Stimulated activated CD4-positive, alpha-beta T cell treated with anti-CD3 and anti-CD28 coated beads, Interleukin-4, amount 100 ng/mL, for 48 hours (primary cell): ENCODE data around the gene FAM210A.
A peak's percentile ranks its signal among the peaks of the same experiment; 100 is the strongest.
"Not testable (repeated sequence)": the region's sequence is repeated elsewhere in the genome, so short reads cannot be mapped to it uniquely, and the experiment has no call there.

Experiments
- DNase-seq, 2 donors: peaks; one replicate each; pipeline ENCODE4 v3.0.0-alpha.2; 2020; ENCODE audit warnings: low read depth in 2 of 2

Gene FAM210A, protein sequence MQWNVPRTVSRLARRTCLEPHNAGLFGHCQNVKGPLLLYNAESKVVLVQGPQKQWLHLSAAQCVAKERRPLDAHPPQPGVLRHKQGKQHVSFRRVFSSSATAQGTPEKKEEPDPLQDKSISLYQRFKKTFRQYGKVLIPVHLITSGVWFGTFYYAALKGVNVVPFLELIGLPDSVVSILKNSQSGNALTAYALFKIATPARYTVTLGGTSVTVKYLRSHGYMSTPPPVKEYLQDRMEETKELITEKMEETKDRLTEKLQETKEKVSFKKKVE

DNA sequence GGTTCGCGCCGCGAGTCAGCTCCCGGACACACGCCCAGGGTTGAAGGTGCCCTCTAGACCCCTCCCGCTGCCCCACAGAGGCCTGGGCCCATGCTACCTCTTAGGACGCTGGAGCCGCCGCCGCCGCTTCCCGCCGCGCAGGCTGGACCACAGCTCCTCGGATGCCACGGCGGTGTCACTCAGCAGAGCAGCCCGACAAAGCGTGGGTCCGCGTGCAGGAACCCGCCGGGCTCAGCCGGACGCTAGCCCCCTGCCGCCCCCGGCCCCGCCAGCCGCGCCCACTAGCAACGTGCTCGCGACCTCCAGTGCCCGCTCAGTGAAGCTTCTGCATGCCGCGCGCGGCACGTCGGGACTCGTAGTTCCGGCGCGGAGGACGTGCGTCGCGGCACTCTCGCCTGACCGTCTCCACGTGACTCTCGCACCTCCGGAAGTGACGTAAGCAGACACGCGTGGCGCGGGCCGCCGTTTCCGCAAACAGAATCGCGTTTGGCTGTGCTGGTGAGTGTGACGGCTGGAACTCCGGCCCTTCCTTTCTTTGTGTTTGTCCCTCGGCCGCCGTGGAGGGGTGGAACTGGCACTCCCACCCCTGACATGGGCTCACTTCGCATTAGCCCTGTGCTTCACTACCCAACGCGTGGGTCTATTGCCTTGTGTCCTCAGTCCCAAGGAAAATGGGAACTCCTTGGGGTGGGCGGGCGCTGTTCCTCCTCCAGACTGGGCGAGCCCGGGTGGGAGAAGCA, at the start of gene FAM210A, which contains the start of gene RNMT:
Gene FAM210A, minus strand, starts transcription at position 327 of the 740 bp plus-strand sequence. CDS start 44,481 bp downstream, outside the sequence.
Gene RNMT, plus strand, starts transcription at position 442 of the 740 bp plus-strand sequence. CDS start 4,845 bp downstream, outside the sequence.
- DNase-seq, result peak; percentile 91 to 92

DNA sequence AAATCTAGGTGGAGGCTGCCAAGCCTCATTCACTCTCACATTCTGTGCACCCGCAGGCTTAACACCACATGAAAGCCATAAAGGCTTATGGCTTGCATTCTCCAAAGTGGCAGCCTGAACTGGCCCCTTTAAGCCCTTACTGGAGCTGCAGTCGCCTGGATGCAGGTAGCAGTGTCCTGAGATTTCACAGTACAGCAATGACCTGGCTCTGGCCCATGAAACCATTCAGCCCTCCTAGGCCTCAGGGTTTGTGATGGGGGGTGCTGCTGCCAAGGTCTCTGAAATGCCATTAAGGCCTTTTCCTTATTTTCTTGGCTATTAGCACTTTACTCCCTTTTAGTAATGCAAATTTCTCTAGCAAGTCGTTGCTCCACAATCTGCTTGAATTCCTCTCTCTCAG, 48.7 kb upstream of the FAM210A start:
- DNase-seq, result no peak

DNA sequence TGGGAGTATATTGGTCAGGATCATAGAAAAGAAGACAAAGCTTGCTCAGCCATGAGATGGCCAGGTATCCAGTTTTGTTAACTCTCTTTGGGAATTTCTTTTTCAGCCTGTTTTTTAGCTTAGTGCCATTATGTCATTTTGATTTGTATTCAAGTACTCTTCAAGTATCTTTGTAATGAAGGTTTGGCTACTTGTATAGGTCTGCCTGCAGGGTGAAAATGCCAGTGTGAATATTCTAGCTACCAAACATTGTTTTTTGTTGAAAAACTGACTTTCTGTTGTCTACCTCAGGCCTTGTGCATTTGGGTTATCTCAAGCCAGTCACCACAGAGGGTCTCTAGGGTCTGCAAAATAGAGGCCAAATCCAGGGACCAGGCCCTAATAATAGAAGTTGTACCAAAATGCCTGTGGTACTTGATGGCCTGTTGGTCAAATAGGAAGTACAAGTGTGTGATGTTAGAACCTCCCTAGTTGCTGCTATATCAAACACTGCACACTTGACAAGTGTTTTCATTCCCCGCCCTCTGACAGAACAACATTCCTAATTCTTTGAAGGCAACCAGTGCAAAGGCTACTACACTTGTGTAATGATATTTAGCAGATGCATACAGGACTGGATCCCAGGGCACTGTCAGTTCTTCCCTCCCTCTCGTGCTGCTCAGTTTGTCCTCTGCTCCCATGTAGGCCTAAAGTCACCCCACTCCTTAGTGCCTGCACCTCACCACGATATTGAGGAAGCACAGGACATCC, 36.5 kb upstream of the FAM210A start:
- no peak for DNase-seq

DNA sequence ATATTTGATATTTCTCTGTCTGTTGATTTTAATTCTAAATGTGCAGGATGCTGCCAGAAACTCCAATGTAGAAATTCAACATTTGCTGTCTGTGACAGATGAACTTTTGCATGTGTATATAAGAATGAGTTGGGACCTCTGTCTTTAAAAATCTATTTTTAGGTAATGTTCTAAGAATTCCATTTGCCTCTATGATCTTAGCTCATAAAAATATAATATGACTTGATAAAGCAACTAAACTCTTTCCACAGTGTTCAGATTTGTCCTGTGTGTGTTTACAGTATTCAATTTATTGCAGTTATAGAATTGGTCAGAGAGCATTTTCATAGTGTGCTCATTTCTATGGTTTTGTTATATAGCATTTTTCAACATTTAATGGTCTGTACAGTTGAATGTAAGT, 33.7 kb upstream of the FAM210A start:
- no peak for DNase-seq

DNA sequence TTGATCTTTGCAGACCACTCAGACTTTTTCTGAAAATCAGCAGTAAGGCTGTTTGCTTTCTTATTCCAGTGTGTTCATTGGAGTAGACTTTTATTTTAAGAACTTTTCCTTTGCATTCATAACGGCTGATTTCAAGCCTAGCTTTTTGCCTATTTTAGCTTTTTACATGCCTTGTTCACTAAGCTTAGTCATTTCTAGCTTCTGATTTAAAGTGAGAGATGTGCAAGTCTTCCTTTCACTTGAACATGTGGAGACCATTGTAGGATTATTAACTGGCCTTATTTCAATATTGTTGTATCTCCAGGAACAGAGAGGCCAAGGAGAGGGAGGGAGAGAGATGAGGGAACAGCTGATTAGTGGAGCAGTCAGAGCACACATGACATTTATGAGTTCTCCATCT, 32.3 kb upstream of the FAM210A start:
- no peak for DNase-seq

DNA sequence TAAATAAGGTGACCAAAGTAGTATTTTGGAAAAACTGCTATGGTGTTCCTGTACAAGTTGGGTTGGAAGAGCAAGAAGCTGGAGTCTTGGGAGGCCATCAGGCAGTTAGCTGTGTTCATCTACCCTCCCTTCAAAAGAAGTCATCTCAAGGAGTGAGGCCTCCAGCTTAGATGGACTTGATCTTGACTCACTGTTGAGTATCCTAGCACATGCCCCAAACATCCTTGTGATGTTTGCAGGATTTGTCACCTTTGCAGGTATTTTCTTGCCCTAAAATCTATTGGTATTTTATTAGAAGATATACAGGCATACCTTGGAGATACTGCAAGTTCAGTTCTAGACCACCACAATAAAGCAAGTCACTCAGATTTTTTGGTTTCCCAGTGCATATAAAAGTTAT, 30.3 kb upstream of the FAM210A start:
- no peak for DNase-seq

DNA sequence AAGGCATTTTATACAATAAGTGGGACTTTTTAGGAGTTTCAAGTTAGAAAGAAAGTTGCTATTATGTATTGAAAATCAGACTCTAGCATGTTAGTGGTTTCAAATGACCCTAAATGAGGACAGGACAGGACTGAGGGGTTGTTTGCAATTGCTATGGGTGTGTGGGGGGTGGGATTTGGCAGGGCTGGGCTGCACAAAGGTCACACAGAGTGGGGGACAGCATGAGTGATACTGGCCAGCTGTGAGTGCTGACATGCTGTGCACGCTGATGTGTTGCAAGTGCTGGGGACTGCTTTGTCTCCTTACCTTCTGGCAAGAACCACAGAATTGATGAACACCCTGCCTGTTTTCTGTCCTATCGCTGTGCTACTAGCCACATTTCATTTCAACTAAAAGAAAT, 29.9 kb upstream of the FAM210A start:
- no peak for DNase-seq

DNA sequence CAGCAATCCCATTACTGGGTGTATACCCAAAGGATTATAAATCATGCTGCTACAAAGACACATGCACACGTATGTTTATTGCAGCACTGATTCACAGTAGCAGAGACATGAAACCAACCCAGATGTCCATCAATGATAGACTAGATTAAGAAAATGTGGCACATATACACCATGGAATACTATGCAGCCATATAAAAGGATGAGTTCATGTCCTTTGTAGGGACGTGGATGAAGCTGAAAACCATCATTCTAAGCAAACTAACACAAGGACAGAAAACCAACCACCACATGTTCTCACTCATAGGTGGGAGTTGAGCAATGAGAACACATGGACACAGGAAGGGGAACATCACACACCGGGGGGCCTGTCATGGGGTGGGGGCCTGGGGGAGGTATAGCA, 25.2 kb upstream of the FAM210A start:
- not testable (repeated sequence) for DNase-seq

DNA sequence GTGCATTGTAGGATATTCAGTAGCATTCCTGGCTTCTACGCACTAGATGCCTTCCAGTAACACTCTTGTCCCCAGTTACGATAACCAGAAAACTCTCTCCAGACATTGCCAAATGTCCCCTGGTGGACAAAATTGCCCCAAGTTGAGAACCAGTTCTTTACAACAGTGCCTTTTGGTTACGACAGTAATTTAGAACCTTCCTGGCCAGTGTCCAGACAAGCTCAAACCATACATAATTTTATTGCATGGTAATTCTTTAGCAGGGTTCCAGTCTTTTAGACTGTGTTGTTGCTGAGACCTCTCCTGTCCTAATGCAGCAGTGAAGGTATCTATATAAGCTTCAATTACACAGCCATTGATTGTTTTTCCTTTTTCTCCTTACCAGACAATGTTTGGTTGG, 20.3 kb upstream of the FAM210A start:
- DNase-seq, result no peak

DNA sequence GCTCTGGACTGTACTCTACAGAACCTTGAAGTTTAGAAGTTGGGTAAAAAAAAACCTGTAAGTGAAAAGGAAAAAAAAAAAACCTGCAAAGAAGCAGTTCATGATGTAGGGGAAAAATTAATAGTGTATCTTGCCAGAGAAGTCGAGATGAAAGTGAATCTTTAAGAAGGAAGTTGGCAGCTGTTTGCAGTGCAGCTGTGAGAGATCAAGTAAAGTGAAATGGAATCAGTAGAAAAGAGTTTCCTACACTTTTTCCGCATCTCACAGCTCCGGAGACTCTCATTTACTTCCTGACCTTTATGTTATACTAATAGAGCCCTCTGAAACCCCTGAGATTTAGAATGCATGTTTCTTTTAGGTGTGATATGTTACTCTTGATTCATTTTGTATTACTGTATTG, 19.3 kb upstream of the FAM210A start:
- DNase-seq, result no peak

DNA sequence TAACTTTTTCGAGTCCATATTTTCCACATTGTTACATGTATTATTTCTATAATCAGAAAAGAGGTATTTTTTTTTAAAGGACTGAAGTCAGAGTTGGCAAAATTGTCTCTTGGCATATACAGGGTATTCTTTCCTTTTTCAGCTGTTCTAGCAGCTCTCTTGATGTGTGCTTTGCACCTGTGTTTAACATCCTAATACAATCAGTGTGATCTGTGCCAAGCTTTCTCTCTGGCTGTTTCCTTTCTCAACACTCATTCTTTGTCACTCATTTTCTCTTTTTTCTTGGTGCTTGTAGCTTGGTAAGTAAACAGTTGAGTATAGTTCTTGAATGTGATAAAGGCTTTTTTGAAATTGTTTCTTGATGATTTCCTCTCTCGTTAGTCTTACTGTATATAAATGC, 9.3 kb upstream of the FAM210A start:
- DNase-seq, result no peak

DNA sequence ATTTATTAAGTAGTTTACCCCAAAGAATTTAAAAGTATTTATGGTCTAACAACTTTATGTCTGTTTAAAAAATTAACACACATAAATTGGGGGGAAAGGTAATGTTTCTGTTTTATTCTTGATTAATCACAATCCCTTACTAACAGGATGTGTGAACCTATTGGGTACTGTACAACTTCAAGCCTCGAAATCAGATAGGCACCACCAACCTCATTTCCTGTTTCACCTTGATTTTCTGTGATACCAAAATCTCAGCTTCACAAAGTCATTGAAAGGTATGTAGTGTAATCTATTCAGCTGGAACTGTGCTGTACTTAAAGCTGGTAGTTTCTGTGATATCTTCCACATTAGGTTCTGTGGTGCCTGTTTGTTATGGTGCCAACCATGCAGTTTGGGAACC, 4.1 kb upstream of the FAM210A start:
- DNase-seq, result no peak

DNA sequence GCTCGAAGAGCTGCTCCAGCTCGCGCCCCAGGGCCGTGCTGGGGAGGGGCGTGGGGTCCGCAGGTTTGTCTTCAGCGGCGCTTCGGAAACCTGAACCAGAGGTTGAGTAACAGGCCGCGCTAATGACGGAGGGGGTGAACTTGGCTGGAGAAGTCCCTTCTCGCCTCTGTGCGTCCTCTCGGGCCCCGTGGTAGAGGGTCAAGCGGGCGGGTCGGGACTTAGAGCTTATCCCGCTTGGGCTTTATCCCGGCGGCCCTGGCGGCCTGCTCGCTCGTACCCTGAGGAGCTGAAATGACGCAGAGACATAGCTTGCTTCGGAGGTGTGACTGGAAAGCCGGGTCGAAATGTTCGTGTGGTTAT, 594 bp upstream of the FAM210A start:
- DNase-seq, result peak in 1 of 2 donors; percentile 22

DNA sequence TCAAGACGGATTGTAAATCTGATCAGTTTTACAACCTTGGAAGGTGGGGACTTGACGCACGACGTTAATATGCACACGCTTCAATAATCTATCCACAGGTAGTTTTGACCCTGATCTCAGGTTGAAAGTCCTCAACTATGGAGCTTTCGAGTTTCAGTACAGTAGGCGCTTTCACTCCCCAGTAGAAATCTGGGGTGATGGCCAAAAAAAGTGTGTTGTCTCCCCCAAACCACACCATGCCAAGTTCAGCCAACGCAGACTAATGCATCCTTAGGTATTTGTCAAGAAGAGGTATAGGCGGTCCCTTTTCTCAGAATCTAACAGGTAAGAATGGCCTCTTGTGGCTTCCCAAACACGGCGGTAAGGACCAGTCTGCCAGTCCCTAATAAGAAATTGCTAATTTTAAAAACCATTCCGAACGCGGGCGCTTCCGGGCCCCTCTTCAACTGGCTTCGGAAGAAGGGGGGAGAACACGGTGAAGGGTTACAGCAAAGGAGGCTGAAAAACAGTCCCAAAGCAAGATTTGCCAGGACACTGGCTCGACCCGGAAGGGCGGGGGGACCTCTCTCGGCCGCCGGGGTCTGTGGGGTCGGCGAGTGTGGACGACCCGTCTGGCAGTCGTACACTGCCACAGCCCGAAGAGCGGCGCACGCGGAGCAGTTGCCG, 659 bp downstream of the FAM210A start:
- DNase-seq, result no peak

DNA sequence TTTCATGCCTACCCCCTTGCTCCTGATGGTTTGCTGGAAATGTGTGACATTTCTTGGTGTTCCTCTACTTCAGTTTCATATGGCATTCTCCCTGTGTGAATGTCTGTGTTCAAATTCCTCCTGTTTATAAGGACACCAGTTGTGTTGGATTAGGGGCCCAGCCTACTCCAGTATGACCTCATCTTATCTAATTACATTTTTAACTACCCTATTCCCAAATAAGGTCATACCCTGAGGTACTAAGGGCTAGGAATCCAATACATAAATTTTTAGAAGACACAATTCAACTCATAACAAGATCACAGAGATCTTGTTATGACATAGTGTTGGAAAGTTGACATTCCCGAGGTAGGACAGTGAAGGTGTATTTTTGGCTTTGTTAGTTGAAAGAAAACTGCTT, 5.5 kb downstream of the FAM210A start:
- DNase-seq, result no peak

DNA sequence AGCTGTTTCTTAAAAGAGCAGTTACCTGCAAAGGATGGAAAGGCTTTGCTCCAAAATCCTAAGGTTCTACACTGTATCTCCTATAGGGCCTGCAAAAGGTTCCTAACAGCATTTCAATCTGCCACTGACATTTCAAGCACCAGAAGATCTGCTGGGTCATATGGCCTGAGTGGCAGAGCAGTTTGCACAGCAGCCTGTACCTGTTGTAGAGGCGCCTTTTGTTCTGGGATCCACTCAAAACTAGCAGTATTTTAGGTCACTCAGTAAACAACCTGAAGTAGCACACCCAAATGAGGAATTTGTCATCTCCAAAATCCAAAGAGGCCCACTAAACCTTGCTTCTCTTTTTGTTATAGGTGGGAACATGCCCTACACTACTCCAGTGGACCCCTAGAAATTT, 6.2 kb downstream of the FAM210A start:
- no peak for DNase-seq

DNA sequence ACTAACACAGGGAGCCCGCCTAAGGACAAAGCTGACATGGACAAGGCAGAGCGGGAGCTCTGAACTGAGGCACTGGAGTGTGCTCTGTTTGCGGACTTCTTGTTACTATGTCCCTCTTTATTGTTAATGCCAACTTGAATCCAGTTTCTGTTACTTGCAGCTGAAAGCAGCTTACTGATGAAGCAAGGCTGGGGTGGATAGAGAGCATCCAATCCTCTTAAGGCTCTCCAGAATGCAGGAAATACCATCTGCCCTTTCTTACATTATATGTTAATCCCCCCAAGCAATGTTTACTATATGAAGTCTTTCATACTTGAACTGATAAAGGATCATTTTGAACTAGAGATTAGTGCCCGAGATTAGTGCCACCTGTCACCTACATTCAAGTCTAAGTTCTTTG, 9.4 kb downstream of the FAM210A start:
- no peak for DNase-seq

DNA sequence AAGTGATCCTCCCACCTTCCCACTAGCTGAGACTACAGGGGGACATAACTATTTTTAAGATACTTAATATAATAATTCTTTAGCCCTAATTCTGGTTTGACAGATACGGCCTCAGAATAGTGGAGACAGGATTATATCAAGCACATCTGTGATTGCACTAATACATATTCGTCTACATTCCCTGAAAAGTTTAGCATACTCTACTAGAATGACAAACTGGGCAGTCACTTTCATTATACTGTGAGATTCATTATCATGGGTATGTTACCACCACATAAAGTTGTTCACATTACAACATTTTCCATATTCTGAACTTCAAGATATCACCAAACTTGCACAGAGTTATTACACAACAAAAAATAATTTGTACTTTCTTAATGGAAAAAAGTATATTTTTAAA, 11.0 kb downstream of the FAM210A start:
- no peak for DNase-seq

DNA sequence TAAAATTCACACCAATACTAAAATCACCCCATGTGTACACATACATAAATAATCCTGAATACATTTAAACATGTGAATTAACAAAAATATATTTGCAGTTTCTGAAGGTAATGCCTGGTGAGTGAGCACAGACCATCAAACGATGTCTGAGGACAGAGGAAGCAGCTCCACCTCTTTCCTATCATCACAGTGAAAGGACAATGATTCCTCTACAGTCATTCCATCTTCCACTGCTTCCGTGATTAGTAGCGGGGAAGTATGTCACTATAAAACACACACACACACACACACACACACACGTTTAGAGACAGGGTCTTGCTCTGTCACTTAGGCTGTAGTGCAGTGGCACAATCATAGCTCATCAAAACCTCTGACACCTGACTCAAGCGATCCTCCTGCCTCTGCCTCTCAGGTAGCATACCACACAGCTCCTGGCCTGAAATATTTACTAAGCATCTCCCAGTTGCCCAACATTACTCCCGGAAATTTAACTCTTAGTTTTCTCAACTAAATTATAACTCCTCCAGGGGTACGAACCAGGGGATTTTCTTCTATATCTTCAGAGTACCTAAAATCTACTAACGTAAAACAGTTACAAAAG, 12.8 kb downstream of the FAM210A start:
- no peak for DNase-seq

DNA sequence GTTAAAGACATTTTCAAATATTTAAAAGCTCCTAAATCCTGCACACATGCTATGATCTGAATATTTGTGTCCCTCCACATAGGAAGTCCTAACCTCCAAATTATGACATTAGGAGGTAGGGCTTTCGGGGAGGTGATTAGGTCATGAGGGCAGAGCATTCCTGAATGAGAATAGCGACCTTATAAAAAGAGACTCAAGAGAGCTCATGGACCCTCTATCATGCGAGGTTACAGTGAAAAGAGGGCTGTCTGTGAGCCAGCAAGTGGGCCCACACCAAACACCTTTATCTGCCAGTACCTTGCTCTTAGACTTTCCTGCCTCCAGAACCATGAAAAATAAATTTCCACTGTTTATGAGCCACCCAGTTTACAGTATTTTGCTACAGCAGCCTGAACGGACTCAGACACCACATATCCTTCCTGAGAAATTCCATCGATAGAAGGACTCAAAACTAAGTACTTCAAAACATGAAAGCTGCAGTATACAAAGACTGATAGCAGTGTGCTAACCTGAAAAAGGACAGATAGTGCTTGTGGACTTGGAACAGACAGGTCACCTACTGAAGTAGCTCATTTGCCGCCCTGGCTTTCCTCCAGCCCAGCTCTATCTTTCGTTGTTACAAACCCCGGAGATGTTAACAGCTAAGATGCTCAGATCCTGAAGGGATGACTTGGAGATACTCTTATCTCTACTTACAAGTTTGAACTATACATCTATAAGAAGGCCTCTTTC, 13.8 kb downstream of the FAM210A start:
- no peak for DNase-seq

DNA sequence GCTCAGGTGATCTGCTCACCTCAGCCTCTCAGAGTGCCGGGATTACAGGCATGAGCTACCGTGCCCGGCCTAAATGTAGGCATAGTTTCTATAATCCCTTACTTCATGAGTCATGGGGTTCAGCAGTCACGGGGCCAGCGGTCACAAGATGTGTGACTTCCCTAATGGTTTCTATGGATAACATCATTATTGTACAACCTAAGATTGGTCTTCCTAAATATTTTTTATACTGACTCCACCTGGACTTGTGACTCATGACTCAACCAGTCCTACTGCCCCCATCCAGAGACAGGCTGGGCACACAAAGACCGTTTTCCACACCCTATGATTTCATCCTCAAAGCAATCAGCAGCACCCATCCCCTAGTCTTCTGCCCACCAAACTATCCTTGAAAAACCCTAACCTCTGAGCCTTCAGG, 15.9 kb downstream of the FAM210A start:
- no peak for DNase-seq
